Activated CD8-positive, alpha-beta T cell treated with anti-CD3 and anti-CD28 coated beads for 36 hours (primary cell): ENCODE results near the gene VDAC1. TPM values are rescaled to one million over a fixed set of nuclear protein-coding genes. Genes with fewer than 3 reads are reported as not detected.

ENCODE experiments used
- ATAC-seq: fragments of 200-7000 bp; cut with Tn5 transposase; one replicate; pipeline ENCODE4 v1.10.0; 2021; ENCODE audit warnings: mild to moderate bottlenecking, moderate library complexity
- CTCF ChIA-PET: fragments of 350-600 bp; sonication (Branson Sonifier 250); formaldehyde crosslinking; loops from one replicate; lab custom pipeline; 2021; ENCODE audit warnings: antibody characterized with exemption; lab: Charles Lee
- POLR2A ChIA-PET: fragments of 350-600 bp; sonication (Branson Sonifier 250); formaldehyde crosslinking; loops from one replicate; lab custom pipeline; 2021; ENCODE audit warnings: antibody characterized with exemption; lab: Charles Lee
- DNase-seq: peaks from one replicate; pipeline ENCODE4 v3.0.0-alpha.2; 2020
- H3K27ac Mint-ChIP-seq: one replicate; pipeline ENCODE4 v1.8.0; 2021; ENCODE audit warnings: mild to moderate bottlenecking, mixed read lengths
- H3K27me3 Mint-ChIP-seq: one replicate; pipeline ENCODE4 v1.8.0; 2021; ENCODE audit warnings: mixed read lengths
- H3K36me3 Mint-ChIP-seq: one replicate; pipeline ENCODE4 v1.8.0; 2021; ENCODE audit warnings: low read depth, mixed read lengths
- H3K4me1 Mint-ChIP-seq: one replicate; pipeline ENCODE4 v1.8.0; 2021; ENCODE audit warnings: low read depth, mixed read lengths
- H3K4me3 Mint-ChIP-seq: one replicate; pipeline ENCODE4 v1.8.0; 2021; ENCODE audit warnings: mild to moderate bottlenecking, moderate library complexity, mixed read lengths
- H3K9me3 Mint-ChIP-seq: one replicate; pipeline ENCODE4 v1.8.0; 2021; ENCODE audit warnings: mixed read lengths
- CTCF ChIP-seq: fragments of 200-600 bp; IDR thresholded peaks from one replicate; pipeline ENCODE4 v1.8.0; 2022; ENCODE audit warnings: antibody characterized with exemption, mild to moderate bottlenecking
- intact Hi-C: fragments of 100-400 bp; cut with micrococcal nuclease; formaldehyde crosslinking; loops from one replicate; pipeline ENCODE4 v1.10.0; 2022
- total RNA-seq, 2 experiments: library from RNA; stranded (reverse); gene quantifications; one replicate each; pipeline ENCODE4 v1.2.3, GENCODE V29; 2021

The VDAC1 gene
- total RNA-seq, 2 experiments from 2014 or later = 481 to 484 TPM

GRCh38 chr5:134003064-134003816 is 1.5 kb downstream of the VDAC1 start:
- POLR2A ChIA-PET = interaction anchor here (0.6 to 3.4 kb wide), 27 partner anchors 8 to 1861 kb away, joined by 3 to 23 read pairs (median 6); partner anchors contain the start of genes C5orf15, PPP2CA and SKP1
- Mint-ChIP-seq H3K4me3 (peak overlapping the region; percentile 95), H3K27ac (peak overlapping the region; percentile 99), H3K36me3 (peaks cover 40% of the 10 kb centered on the region), H3K9me3 (no peaks in the 10 kb centered on the region), H3K27me3 (no peaks in the 10 kb centered on the region), H3K4me1 (peaks cover 50% of the 10 kb centered on the region)
- TF ChIP-seq CTCF = no peak
- ATAC-seq (no peak), DNase-seq (peak; percentile 63)
- intact Hi-C loops = no loop called here
- CTCF ChIA-PET = interaction anchor here (0.9 to 3.2 kb wide), 6 partner anchors 10 to 153 kb away, joined by 3 to 19 read pairs (median 4); no protein-coding TSS in a partner anchor

- TF ChIP-seq CTCF = no peak
- peak overlapping the region; percentile 95 for H3K4me3 Mint-ChIP-seq
- H3K27me3 Mint-ChIP-seq = no peaks in the 10 kb centered on the region
- H3K4me1 Mint-ChIP-seq = peaks cover 50% of the 10 kb centered on the region
- CTCF ChIA-PET = interaction anchor here (1.4 to 2.5 kb wide), 3 partner anchors 24 to 139 kb away, joined by 3 to 7 read pairs (median 7); no protein-coding TSS in a partner anchor
- H3K27ac Mint-ChIP-seq = peak overlapping the region; percentile 99
- ATAC-seq (no peak), DNase-seq (no peak)
- no peaks in the 10 kb centered on the region for H3K9me3 Mint-ChIP-seq
- intact Hi-C loops = no loop called here
- POLR2A ChIA-PET = interaction anchor here (0.7 to 1.6 kb wide), 3 partner anchors 9 to 67 kb away, joined by 3 to 4 read pairs (median 3); no protein-coding TSS in a partner anchor
- peaks cover 40% of the 10 kb centered on the region for H3K36me3 Mint-ChIP-seq
These were observed 2.6 kb downstream of the VDAC1 start for GRCh38 chr5:134001938-134002731.

- Mint-ChIP-seq H3K27ac (no peak overlapping the region), H3K9me3 (no peaks in the 10 kb centered on the region), H3K36me3 (peaks cover 39% of the 10 kb centered on the region), H3K27me3 (no peaks in the 10 kb centered on the region), H3K4me1 (peaks cover 56% of the 10 kb centered on the region), H3K4me3 (peak overlapping the region; percentile 95)
- DNase-seq (no peak), ATAC-seq (no peak)
- TF ChIP-seq CTCF = no peak
- ChIA-PET CTCF (interaction anchor here (1.4 to 2.5 kb wide), 2 partner anchors 39 to 140 kb away, joined by 3 to 7 read pairs; no protein-coding TSS in a partner anchor), POLR2A (interaction anchor here (1.5 kb wide), 2 partner anchors 8 to 15 kb away, joined by 3 to 5 read pairs; no protein-coding TSS in a partner anchor)
- intact Hi-C loops = no loop called here
These were observed 3.9 kb downstream of the VDAC1 start for GRCh38 chr5:134000696-134001453.

- ChIA-PET CTCF (interaction anchor here (2.1 to 2.5 kb wide), 2 partner anchors 40 to 141 kb away, joined by 7 to 11 read pairs; no protein-coding TSS in a partner anchor), POLR2A (interaction anchor here (1.1 to 1.5 kb wide), 3 partner anchors 10 to 112 kb away, joined by 3 to 5 read pairs (median 4); no protein-coding TSS in a partner anchor)
- intact Hi-C loops = no loop called here
These were observed 4.7 kb downstream of the VDAC1 start for GRCh38 chr5:134000091-134000511.

More at GRCh38 chr5:134000091-134000511, 4.7 kb downstream of the VDAC1 start:
- H3K27me3 Mint-ChIP-seq = no peaks in the 10 kb centered on the region
- H3K4me1 Mint-ChIP-seq = peaks cover 56% of the 10 kb centered on the region
- H3K36me3 Mint-ChIP-seq = peaks cover 37% of the 10 kb centered on the region
- peak overlapping the region; percentile 6 for H3K27ac Mint-ChIP-seq
- ATAC-seq = no peak
- TF ChIP-seq CTCF = no peak
- DNase-seq = no peak
- H3K9me3 Mint-ChIP-seq = no peaks in the 10 kb centered on the region
- no peak overlapping the region for H3K4me3 Mint-ChIP-seq
